OCI-M2 (cell line): ENCODE data around the gene ULK3.

Experiments used
- DNase-seq: peaks from one replicate; lab custom pipeline; 2025; ENCODE audit not compliant: unreplicated experiment; lab: John Stamatoyannopoulos, UW

ULK3 gene

GRCh38 chr15:74841891-74842373, 1.0 kb downstream of the ULK3 start:
- no peak for DNase-seq

DNA sequence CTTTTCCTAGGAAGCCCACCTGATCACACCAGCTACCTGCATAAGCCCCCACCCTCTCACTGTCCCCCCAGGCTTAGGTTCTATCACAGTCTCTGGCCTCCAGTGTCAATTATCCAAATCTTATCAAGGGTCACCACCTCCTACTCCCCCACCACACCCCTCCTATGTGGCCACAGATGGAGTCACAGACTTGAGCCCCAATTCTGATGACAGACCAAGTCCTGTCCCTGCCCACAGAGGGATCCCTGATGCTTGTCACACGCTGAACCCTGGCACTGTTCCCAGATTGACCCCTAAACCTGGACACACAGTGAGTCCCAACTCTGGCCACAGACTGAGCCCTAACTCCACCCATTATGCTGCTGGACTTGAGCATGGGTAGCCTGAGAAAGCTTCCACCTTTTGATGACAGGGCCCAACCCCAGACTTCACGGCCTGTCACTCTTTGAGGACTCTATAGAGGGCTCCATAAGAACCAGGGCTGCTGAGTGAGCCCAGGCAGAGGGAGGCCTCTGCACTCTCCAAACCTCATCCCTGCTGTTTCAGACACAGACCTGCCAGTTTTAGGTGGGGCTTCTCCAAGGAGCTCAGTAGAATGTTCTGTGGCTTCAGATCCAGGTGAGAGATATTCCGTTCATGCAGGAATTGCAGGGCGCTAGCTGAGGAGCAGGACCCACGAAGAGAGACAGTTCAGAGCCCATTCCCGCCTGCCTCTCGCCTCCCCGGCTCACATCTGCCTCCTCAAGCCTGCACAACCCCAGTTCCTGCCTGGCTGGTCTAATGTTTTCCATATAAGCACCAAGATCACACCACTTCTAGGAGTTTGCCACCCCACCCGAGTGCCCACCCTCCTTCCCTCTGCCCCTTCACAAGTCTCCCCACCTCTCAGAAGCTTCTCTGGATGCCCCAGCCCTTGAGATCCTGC, 1.8 kb downstream of the ULK3 start:
- no peak for DNase-seq

DNA sequence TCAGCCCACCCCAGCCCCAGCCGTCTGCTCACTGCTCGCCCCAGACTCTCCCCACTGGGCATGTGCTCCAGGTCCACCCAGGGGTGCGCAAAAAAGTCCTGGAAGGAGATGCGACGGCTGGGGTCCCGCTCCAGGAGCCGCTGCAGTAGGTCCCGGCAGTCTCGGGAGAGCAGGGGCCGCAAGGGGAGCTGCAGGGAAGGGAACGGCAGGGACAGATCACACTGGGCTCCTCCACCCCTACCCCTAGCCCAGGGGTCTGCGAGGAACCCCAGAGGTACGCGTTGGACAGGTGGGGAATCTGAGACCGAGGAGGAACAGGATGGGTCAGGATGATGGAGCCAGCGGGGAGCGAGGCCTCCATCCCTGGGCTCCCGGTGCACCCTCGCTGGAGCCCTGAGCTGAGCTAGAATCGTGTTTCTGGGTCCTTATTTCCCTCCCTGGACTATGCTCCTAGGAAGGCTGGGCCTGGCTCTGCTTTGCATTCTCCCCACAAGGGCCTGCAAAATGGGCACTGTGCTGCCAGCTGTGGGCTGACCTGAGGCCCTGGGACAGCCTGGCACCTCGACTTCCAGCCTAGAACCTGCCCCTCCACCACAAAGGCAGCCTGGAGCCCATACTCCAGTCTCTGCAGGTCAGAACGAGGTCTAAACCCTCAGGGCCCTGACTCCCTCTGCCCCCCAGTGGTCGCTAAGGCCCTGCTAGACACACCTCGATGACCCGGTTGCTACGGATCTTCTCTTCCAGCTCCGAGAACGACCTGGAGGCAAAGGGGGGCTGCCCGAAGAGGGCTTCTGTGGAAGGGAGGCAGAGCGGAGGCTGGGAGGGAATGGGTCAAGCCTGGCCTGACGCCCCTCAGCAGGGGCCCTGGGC, 3.2 kb downstream of the ULK3 start:
- no peak for DNase-seq

DNA sequence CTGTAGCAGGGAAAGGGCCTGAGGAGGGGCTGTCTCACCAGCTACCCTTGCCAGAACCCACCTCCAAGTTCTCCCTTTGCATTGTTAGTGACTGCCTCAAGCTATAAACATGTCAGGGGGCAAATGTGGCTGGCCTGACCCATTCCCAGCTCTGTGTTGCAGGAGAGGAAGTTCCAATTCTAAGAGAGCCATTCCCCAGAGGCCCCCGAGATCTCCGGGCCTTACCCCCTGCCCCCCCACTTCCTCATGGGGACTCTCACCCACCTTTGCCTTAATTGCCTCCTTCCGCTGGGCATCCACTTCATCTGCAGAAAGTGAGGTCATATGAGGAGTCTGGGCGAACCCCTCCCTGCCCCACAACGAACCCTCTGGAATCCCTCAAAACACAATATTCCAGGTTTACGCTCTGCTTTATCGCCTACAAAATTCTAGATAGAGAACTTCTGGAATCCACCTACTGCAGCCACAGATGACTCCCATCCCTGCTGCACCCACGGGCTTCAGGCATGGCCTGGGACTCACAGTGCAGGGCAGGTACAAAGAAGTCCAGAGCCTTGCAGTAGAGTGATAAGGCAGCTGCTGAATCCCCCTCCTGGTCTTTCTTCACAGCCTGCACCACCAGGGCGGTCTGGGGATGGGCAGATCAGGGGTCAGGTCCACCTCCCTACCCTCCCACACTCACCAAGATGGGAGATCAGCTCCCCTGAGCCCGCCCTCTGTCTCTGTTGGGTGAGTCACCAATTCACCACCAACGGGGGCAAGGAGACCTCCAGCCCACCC, 4.0 kb downstream of the ULK3 start:
- no peak for DNase-seq

DNA sequence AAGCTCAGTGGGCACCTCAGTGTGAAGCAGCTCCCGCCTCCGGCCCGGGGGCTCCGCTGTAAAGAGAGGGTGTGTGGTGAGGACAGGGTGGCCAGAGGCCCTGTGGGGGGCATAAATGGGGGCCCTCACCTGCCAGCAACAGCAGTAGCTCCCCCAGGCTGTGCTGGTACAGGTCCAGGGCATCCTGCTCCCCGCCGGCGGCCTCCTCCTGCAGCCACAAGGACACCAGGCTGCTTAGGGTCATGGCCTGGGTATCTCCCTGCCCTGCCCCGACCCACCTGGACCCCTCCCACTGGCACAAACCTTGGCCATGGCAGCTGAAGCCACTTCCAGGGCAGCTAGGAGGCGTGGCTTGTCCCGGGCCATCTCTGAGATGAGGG, 4.8 kb downstream of the ULK3 start:
- DNase-seq = no peak

GRCh38 chr15:74837482-74838136, 5.3 kb downstream of the ULK3 start:
- DNase-seq = no peak

DNA sequence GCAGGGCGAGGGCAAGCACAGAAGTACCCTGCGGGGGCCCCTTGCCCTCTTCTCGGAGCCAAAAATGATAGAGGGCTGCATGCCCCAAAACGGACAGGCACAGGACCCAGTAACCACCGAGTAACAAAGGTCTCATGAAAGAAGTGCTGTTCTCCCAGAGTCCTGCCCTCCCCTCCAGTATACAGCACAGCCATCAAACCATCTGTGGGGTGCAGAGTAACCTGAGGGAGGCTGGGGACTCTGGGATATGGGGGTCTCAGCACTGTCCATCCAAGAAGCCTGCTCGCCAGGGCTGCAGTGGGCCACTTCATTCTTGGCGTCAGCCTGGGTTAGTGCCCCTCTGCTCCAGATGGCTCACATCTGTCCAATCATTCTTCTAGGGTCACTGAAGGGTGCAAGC, 6.1 kb downstream of the ULK3 start:
- no peak for DNase-seq

- DNase-seq = no peak
These were observed 7.6 kb downstream of the ULK3 start for GRCh38 chr15:74835312-74835823.

DNA sequence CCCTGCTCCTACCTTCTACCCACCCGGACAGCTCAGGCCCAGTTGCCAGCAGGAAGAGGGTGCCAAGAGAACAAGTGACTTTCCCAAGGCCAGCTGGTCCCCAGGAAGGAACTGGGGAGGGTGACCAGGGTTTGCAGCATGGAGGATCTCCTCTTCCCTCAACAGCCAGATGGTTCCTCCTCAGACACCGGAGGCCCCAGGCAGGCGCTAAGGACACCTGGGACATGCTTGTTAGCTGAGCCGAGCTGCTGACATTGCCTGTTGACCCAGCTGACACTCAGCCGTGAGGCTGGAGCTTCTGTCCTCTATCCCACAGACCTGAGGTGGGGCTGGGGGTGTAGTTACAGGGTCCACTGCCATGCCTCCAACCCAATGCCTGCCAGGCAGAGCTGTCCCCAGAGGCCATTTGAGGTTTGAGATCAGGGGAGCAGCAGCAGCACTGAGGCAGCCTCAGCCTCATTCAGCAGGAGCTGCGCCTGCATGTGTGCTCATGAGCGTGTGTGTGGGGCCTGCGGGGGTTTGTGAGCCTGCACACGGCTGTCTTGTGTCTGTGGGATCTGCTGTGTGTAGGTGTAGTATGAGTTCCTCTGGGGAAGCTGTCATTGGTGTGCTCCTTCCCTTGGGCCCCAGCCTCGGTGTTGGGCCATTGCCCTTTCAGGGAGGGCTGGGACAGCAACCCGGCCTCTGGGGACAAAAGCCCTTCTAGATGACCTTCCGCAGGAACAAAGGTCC, 9.4 kb downstream of the ULK3 start:
- no peak for DNase-seq

- DNase-seq = no peak
These were observed 10.1 kb downstream of the ULK3 start for GRCh38 chr15:74832826-74833225.

- DNase-seq = no peak
These were observed 11.0 kb downstream of the ULK3 start for GRCh38 chr15:74831813-74832495.

DNA sequence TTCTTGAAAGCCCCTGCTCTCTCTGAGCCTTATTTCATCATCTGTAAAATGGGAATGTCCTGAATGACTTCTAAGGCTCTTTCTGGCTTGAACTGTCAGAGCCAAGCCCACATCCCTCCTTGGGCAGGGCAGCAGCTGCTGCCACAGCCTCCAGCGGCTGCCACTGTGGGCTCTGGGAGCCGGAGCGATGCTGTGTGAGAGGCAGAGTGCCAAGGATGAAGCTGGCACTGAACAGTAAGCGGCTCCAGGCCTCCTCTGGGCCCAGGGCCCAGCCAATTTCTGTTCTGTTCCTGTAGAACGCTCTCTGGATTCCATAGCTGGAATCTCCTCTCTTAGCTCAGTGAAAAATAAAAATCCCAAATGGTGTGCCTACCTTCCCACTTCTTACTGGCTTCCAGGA, 12.1 kb downstream of the ULK3 start:
- DNase-seq = no peak

DNA sequence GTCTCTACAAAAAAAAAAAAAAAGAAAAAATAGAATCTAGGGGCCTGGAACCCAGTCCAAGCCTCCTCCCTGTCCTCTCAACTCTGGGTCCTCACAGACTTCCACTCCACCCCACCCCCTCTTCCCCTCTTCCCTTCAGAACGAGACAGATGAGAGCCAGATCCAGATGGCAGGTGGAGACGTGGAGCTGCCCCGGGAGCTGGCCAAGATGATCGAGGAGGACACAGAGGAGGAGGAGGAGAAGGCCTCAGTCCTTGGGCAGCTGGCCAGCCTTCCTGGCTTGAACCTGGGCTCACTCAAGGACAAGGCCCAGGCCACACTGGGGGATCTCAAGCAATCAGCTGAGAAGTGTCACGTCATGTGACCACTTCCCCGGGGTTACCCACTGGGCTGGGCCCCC, 13.0 kb downstream of the ULK3 start:
- DNase-seq = no peak

DNA sequence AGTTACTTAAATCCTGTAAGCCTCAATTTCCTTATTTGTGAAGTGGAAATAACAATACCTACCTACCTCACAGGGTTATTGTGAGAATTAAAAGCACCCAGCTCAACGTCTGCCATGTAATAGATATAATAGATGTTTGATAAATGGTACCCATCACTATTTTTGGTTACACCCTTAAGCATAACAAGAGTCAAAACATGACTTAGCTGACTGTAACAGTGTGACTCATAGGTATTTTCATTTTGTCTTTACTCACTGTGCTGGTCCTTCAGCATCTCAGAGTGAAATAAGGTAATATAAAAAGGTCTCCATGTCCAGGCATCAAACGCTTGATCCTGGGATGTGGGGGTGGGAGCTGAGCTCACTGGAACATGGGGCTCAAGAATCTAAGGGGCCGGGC, 13.5 kb downstream of the ULK3 start:
- no peak for DNase-seq

DNA sequence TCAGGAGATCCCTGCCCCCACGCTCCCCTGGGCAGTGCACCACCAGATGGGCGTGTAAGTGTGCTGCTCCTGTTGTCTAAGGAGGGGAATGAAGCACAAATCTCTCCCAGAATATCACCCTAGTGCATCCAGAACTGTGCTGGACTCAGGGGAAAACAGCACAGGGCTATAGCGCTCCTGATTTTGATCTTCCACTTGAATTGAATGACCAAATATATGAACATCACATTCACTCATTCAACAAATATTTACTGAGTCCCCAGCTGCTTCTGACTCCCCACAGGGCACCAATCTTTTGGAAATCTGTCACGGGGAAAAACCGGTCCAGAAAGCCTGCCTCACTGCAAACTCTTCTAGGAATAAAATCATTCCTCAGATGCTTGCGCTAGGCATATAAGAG, 14.1 kb downstream of the ULK3 start:
- DNase-seq = no peak

DNA sequence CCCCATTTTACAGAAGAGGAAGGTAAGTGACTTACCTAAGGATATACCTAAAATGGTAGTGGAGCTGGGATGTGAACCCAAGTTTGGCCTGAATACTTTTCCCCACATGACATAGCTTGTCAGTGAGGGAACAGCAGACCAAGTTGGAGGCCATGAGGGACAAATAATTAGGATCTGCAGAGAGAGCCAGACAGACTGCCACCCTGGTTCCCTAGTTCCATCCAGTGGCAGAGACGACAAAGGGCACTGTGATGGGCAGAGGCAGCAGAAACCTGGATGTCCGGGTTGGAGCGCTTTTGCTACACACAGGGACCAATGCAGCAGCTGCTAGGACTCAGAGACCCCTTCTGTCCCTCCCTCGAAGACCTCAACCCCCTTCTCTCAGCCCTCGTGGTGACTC, 15.3 kb downstream of the ULK3 start:
- no peak for DNase-seq

- DNase-seq = no peak
These were observed 16.0 kb downstream of the ULK3 start for GRCh38 chr15:74826921-74827320.

DNA sequence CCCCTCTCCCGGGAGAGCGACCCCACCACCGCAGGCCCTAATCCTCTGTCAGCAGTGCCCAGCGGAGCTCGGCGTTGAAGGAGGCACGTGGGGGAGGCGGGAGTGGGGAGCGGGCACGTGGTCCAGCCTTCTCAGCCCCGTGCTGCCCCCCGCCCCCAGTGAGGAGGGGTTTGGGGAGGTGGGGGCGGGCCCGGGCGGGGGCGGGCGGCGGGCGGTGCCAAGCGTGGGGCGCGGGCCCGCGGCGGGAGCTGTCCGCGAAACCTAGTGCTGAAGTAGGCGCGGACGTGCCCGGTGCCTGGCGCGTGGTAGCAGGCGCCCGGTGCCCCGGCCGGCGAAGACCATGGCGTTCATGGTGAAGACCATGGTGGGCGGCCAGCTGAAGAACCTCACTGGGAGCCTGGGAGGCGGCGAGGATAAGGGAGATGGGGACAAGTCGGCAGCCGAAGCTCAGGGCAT, 16.6 kb downstream of the ULK3 start, which contains the start of gene CPLX3:
Gene CPLX3 (plus strand): TSS at position 264 of the 456 bp plus-strand sequence. CDS start 77 bp downstream, at position 341.
- no peak for DNase-seq

GRCh38 chr15:74825866-74826265, 17.1 kb downstream of the ULK3 start:
- no peak for DNase-seq
